Activated CD4-positive, alpha-beta T cell treated with anti-CD3 and anti-CD28 coated beads for 24 hours (primary cell): ENCODE results near the gene CPSF3.
"Not testable (repeated sequence)": the region's sequence is repeated elsewhere in the genome, so short reads cannot be mapped to it uniquely, and the experiment has no call there.

Source experiments
- DNase-seq, 2 donors: peaks; one replicate each; pipeline ENCODE4 v3.0.0-alpha.2; 2020; ENCODE audit warnings: low read depth in 2 of 2

CPSF3 gene

DNA sequence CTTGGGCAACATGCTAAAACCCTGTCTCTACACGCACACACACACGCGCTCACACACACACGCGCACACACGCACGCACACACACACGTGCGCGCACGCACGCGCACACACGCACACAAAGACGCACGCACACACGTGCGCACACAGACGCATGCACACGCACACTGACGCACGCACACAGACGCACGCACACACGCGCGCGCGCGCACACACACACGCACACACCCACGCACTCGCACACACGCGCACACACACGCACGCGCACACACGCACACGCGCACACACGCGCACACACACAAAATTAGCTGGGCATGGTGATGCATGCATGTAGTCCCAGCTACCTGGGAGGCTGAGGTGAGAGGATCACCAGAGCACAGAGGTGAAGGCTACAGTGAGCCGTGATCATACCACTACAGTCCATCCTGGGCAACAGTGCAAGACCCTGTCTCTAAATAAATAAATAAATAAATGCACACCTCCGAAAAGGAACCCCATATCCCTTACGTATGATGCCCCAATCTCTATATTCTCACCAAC, 42.8 kb downstream of the CPSF3 start:
- DNase-seq, result no peak

DNA sequence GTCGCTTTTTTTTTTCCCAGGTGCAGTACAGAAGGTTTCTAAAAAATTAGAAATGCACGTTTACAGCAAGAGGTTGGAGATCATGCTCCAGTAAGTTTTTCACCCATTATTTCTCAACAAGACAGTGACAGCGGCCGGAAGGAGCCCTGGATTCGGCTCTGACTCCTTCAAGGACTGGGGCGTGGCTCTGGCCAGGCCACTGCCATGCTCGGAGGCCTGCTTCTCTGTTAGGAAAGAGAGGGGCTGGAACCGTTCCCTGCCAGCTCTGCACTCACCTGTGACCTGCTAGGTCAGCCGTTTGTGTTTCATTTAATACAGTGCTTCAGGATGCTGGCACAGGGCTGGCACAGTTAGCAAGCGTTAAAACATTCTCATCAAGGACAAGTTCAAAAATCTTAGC, 44.2 kb downstream of the CPSF3 start:
- DNase-seq, result no peak

- no peak for DNase-seq
Observed at GRCh38 chr2:9471206-9471605, 47.8 kb downstream of the CPSF3 start.

- DNase-seq, result no peak
Observed at GRCh38 chr2:9472511-9472910, 49.1 kb downstream of the CPSF3 start.

DNA sequence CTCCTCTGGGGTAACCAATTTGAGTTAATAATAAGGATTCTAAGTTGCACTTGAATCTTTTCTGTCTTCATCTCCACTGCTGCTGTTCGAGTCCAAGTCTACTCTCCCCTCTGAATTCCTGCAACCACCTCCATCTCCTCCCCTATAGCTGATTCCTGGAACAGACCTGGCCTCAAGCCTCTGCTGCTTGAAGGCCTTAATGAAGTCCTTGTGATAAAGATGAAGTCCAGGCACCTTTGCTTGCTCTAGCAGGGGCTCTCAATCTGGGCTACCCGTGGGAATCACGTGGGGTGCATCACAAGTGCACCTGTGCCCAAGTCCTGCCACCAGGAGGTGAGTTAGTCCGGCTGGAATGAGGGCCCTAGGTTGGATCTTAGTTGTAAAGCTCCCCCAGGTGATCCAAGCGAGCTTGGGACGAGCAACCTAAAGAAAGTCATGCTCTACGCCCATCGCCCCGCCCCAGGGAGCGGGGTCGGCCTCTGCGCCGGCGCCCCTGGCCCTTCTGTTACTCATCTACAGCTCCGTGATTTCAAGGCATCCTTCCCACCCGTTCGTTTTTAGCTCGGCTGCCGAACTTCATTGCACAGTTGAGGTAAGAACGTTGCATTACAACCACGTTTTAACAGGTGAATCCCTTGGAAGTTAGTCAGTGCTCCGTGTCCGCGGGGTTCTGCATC, 50.0 kb downstream of the CPSF3 start:
- no peak for DNase-seq

DNA sequence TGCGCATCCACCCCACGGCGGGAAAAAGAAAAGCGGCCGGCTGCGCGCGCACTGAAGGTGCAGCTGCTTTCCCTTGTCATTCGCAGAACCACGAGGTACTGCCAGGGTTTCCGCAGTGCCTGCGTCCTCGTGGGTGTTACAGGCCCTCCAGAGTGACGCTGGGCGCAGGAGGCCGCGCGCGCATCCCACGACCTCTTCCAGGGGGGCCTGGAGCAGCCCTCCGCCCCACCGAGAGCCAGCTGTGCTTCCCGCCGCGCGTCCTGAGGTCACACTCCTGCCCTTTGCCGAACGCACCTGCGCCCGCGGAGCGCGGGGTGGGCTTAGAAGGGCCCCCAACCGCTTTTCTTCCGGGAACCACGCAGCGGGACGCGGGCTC, 50.5 kb downstream of the CPSF3 start:
- DNase-seq, result peak; percentile 25 to 43

- peak; percentile 44 to 53 for DNase-seq
Observed at GRCh38 chr2:9474361-9475057, 51.1 kb downstream of the CPSF3 start, which contains the start of gene IAH1. Gene IAH1, plus strand, starts transcription at chr2:9474551. Its CDS starts 16 bp downstream, at chr2:9474567.

- no peak for DNase-seq
Observed at GRCh38 chr2:9477914-9478313, 54.5 kb downstream of the CPSF3 start.

DNA sequence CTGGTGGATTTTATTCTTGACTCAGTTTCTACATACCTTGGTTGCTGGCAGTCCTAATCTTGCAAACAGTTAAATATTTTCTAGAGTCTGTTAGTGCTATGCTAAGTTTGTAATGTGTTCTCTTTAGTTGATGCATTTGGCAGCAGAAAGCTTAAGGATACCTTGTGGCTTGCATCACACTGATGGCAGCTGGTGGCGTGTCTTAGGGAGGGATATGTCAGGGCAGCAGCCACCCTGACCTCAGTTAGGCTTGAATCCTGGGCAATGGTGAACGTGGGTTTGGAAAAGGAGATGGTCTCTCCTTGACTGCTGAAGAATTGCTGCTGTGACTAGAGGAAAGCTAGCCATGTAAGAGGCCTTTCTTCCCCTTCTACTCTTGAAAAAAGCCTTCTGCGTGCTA, 55.1 kb downstream of the CPSF3 start:
- DNase-seq, result no peak

GRCh38 chr2:9480157-9480556, 56.7 kb downstream of the CPSF3 start:
- DNase-seq, result no peak

DNA sequence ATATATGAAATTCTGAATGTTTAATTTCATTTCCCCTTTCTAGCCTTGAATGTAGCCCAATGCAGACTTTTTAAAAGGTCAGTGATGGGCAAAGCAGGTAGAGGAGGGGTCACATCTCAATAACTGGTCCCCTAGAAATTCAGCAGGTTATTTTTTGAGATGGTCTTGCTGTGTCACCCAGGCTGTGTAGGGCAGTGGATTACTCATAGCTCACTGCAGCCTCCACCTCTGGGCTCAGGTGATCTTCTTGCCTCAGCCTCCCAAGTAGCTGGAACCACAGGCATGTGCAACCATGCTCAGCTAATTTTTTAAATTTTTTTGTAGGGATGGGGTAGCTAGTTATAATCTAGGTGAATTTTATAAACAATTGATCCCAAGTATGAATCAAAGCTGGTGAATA, 59.7 kb downstream of the CPSF3 start:
- no peak for DNase-seq

- no peak for DNase-seq
Observed at GRCh38 chr2:9484533-9484932, 61.1 kb downstream of the CPSF3 start.

DNA sequence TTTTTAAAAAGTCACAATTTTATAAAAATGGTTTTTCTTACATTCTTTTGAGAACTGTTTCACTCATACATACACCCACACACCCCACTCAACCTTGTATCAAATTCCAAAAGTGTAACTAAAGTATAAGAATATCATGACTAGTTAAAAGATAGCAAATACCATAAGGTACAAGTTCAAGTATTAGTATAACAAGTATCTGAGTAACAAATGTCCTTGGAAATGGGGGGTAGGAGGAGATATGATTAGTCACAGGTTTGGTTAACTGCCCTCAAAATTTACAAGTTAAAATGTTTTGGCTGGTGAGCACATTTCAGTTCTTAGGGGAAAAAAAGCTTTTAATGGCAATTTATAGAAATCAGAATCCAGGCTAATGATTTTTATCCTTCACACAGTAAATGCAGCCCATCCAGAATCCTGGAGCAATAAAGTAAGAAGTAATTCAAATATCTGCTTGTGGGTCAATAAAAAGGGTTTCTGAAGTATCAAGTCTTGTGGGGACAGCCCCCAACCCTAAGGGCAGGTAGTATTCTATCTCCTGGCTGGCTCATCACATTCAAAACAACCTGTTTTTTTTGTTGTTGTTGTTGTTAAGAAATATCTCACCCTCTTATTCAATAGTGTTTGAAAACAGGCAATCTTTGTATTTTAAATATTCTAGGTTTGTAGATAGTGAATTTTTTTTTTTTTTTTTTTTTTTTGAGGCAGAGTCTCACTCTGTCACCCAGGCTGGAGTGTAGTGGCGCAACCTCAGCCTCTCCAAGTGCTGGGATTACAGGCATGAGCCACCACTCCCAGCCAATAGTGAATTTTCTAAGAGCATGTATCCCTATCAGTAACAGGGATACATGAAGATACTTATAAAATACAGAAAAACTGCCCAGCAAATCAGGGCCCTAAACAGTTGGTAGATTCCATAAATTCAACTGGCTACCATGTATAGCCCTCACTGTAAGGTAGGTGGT, 65.4 kb downstream of the CPSF3 start:
- no peak for DNase-seq

GRCh38 chr2:9490789-9491188, 67.3 kb downstream of the CPSF3 start:
- DNase-seq, result no peak

- no peak for DNase-seq
Observed at GRCh38 chr2:9492927-9493326, 69.5 kb downstream of the CPSF3 start.

DNA sequence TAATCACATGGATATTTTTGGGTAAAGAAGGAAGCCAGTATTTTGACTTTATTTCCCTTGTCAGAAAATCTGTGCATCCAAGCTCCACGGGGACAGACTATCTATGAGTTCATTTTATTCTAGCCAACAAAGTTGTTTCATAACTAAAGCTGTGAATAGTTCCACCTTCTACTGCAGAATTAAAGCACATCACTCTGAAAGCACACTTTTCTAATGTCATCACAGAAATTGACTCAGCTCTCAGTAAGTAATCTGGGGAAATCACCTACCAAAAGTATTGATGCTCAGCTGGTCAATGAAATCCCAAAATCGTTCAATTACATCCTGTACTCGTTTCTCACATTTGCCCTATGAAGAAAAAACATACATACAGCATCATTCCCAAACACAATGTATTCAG, 70.0 kb downstream of the CPSF3 start:
- no peak for DNase-seq

- no peak for DNase-seq
Observed at GRCh38 chr2:9494081-9494480, 70.6 kb downstream of the CPSF3 start.

DNA sequence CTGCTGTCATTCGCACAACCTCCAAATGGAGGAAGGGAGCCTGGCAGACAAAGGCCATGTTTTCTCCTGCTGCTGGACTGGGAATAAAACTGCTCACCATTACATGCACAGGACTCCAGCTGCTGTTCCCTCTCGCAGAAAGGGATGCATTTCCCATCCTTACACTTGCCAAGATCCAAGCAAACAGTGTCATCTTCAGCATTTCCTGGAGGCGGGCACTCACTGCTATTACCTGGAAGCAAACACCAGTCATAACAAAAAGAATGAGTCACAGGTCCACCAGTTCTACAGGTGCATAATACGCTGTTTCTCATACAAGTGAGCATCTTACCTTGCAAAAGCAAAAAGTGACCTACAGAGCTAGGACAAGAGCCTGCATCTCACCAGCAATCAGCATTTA, 73.6 kb downstream of the CPSF3 start:
- DNase-seq, result no peak

- no peak for DNase-seq
Observed at GRCh38 chr2:9498210-9498609, 74.8 kb downstream of the CPSF3 start.

DNA sequence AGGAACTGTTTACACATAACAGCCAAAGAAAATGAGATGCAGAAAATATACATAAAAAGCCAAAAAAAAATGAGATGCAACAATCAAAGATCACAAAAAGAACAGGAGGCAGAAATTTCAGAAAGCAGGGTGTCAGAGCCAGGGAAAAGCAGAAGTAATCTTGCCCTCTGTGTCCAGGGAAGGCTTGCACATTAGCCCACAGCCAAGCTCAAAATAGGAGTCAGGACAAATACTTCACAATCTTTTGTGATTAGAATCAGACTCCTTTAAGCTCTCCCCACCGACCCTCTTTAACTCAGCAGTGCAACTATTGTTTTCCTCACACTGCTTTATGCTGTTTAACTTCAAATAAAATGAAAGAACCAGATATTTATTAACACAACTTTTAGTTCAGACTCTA, 85.5 kb downstream of the CPSF3 start:
- no peak for DNase-seq

GRCh38 chr2:9513946-9514345, 90.5 kb downstream of the CPSF3 start:
- not testable (repeated sequence) for DNase-seq

GRCh38 chr2:9517118-9517782, 93.8 kb downstream of the CPSF3 start:
- no peak for DNase-seq
